GM18868 (cell line): ENCODE measurements around the gene TNIK.
A peak's percentile ranks its signal among the peaks of the same experiment; 100 is the strongest.

Source experiments
- ATAC-seq: cut with Tn5 transposase; IDR thresholded peaks from one replicate; pipeline ENCODE4 v1.9.1; 2021; ENCODE audit warnings: mild to moderate bottlenecking, moderate library complexity; ENCODE audit not compliant: unreplicated experiment

The TNIK gene

DNA sequence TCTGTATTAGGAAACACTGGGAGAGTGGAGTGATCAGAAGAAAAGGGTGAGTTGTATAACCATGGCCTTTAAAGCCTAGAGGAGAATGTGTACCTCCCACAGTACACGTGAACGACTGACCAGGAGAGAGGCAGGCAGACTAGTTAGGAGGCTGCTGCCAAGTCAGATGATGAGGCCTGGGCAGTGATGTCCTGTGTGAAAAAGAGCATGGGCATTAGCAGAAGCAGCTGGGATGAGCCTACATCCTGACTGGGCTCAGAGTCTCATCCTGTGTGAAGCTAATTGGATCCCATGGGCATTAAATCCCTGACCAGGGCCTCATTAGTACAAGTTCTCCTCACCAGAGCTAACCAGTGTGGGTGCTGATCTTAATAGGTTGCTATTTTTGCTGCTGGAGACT, 344.5 kb downstream of the TNIK start:
- no peak for ATAC-seq

- ATAC-seq, result no peak
Measured at GRCh38 chr3:171113716-171114115, 346.5 kb downstream of the TNIK start.

DNA sequence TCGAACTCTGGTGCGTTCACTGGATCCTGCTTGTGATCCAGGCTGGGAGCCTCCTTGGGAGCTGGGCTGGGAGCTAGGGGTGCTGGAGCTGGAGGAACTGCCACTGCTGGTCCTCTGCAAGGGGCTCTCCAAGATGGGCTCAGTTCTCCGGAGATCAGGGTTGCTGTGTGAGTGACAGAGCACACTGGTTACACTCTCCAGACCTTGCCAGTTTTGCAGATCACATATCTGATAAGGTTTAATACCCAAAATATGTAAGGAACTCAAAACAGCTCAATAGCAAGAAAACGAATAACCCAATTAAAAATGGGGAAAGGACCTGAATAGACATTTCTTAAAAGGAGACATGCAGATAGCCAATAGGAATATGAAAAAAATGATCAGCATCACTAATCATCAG, 349.5 kb downstream of the TNIK start:
- ATAC-seq, result no peak

DNA sequence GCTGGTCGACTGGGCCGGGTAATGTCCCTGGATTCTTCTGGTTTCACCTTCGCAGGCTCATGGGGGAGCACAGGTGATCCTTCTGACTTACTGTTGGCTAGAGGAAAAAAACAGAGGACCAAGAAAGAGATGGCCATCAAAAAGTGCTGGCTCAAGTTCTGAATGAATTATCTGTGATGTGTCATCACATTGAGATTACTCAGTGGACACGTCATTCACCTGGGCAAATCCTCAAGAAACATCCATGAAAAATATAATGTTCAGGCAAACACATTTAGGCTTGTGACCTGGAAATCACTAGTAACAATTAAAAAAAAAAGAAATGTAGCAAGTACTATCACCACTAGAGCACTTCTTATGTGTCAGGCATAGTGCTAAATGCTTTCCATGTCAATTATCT, 352.1 kb downstream of the TNIK start:
- ATAC-seq, result no peak

DNA sequence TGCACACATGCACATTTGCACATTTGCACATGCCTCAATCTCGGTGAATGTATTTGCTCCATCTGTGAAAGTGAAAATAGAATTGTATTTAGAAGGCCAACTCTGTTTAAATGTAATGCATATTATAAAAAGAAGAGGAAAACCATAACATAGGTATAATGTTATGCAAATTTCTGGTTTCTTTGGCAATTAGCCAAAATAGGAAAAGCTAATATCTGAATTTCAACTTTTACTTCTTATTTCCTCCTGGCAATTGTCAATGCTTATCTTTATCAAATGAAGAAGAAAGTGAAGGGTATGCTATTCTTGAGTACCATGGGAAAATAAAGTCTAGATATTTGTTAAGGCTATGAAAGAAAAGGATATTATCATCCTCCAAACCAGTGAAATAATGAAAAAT, 357.0 kb downstream of the TNIK start:
- no peak for ATAC-seq

DNA sequence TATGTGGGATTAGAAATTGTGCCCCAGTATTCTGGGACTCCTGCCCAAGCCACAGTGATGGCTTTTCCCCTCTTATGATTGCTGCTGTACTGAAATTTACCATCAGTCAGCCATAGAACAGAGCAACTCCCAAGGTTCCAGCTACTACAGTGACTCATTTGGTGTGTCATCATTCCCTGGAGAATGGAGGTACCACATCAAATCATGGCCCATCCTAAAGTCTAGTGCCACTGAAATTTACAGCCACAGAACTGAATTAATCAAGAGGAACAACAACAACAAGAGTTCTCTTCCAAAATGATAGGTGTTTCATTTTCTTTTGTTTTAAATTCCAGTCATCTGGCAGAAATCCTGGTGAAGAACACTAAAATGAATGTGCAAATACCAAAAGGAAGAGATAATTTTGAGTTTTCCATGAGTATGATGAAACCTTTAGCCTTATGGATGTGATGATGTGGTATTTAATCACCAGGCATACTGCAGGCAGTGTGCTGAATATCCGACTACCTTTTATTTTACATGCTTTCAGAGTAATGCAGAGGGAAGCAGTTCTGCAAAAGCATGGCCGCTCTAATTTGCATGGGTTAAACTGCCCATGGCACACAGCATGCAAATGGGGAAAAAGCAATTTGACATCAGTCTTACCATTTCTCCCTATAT, 358.1 kb downstream of the TNIK start:
- no peak for ATAC-seq

- ATAC-seq, result no peak
Measured at GRCh38 chr3:171099911-171100310, 360.3 kb downstream of the TNIK start.

DNA sequence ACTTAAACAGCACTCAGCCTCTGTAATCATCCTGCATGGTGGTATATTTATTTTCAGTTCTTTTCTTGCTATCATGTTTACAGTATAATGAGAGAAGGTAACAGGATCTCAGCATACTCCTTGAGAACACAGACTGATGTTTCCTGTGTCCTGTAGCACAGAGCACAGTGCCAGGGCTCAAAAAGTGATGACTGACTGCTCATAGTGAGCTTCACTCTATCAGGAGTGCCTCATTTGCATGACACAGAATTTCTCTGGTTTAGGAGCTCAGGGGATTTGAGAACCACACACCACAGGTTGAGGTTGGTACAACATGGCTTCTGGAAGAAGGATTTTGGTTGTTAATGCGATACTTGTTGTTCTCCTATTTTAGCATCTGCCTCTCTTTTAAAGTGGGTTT, 365.1 kb downstream of the TNIK start:
- ATAC-seq, result no peak

DNA sequence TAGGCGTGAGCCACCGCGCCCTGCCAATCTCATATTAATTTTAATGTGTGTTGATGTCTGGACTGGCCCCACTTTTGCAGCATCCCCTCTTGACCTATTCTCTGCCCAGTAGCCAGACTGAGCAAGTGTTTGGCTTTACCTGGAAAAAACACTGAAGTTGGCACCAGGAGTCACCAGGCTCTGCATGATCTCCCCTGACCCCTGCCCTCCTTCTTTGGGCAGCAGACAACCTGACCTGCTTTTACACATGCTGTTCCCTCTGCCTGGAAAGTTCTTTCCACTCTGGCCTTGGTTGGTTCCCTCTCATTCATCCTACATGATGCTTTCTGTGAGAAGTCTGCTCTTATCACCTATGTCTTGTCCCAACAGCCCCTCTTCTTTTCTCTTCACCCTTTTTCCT, 365.8 kb downstream of the TNIK start:
- no peak for ATAC-seq

- no peak for ATAC-seq
Measured at GRCh38 chr3:171093462-171093861, 366.7 kb downstream of the TNIK start.

DNA sequence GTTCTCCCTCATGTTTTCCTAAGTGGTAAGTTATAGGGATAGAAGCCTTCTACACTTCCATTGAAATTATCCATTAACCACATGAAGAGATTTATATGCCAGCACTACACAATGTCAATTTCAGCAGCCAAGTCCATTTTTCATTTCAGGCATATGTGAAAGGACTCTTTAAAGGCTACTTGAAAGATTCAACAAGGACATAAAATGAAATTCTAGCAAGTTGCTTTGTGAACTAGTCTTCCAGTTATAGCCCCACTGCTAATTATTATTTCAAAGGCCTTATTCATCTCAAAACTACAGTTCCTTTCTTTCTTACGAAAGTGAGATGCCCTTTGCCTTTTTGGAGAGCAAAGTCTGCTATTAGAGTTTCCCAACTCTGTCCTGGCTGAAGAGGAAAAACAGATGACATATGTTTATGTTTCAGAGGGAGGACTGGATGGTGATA, 367.7 kb downstream of the TNIK start:
- no peak for ATAC-seq

GRCh38 chr3:171090321-171090720, 369.9 kb downstream of the TNIK start:
- no peak for ATAC-seq

DNA sequence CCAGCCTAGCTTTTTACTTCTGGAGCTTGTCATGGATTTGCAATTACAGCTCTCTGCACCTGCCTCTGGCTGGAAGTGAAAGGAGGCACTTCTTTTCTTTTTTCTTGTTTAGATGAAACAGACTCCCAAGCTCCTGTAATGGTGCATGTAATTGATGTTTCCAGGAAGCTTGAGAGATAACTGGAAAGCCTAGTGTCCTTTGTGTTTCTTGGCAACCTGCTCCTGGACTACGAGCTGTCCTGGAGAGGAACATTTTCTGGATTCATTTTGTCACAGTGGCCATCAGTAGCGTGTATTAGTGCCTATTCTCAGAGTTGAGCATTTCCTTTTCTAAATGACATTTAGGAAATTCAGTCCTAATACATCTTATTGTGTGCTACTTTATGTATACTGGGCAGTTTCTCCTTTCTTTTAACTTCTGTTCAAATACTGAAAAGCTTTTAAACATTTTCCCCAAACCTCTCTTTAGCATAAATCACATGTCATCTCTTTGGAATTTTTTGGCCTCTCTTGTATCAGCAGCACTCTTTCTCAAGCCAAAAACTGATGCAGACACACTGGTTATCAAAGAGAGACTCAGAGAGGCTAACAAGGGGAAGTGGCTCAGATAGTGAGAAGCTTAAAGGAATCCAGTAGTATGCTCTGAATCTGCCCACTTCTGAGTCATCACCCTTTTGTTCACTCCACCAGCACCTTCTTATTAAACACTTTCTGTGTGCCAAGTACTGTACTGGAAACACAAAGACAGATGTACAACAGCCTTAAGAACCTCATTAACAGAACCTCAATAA, 371.0 kb downstream of the TNIK start:
- ATAC-seq, result peak; percentile 58

- ATAC-seq, result no peak
Measured at GRCh38 chr3:171088496-171088895, 371.7 kb downstream of the TNIK start.

DNA sequence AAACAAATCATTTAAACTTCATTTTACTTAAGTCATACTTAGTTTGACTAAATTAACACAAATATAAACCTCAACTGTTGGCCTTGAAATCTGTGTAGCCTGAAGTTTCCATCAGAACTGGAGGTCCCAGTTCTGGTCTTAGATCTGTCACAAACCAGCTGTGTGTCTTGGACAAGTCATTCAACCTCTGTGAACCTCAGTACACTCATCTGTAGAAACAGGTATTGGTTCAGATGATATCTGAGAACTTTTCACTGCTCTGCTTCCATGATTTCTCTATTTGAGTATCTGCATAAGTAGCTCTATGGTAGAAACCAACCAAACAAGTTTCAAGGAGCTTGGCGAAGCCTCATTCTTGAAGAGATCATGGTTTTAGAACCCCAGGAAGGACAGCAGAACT, 373.3 kb downstream of the TNIK start:
- ATAC-seq, result no peak

DNA sequence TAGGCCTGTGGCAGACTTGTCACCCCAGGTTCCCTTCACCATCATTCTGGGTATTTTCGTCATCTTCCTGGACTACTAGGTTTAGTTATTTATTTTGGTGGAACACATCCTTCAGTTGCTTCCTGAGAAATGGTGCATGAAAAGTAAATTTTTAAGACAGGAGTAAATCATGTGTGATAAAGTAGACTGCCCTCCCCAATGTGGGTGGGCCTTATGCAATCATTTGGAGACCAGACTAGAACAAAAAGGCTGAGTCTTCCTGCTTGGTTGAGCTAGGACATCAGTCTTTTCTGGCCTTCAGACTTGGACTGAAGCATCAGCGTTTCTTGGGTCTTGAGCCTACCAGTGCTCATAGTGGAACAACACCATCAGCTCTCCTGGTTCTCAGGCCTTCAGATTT, 382.9 kb downstream of the TNIK start:
- no peak for ATAC-seq

- no peak for ATAC-seq
Measured at GRCh38 chr3:171072432-171072831, 387.8 kb downstream of the TNIK start.

DNA sequence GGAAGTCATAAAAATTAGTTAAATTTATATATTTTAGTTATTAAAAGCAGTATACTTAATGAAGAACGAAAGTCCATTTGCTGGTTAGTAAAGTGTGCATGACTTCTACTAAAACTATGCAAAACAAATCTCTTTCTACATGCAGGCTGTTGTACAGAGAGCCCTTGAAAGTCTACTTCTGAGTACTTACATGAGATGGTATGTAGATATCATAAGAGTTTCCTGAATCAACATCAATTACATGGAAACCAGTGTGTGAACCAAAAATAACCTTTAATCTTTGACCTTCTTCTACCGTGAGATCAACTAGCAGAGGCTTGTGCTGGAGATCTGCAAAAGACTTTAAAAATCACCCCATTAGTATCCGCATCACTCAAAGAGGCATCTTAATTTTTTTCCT, 391.5 kb downstream of the TNIK start:
- no peak for ATAC-seq

GRCh38 chr3:171066206-171066605, 394.0 kb downstream of the TNIK start:
- no peak for ATAC-seq

GRCh38 chr3:171065732-171066131, 394.5 kb downstream of the TNIK start:
- no peak for ATAC-seq

DNA sequence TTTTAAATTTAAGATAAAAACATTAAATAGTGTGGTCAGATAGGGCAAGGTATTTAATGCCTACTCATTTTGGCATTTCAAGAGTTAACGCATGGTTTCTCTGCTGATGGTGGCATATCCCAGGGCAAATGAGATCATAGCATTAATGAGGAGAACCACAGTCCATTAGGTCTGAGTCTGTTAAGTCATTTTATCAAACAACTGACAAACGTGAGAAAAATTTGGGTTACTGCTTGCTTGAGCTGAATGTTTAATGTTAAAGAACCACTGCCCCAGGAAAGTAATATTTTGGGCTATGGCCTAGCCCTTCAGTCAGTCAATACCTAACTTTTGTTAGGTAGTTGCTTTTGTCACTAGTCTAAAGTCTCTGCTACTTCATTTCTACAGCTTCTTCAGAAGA, 395.7 kb downstream of the TNIK start:
- ATAC-seq, result no peak

- no peak for ATAC-seq
Measured at GRCh38 chr3:171061749-171062148, 398.5 kb downstream of the TNIK start.

GRCh38 chr3:171059978-171060377, 400.2 kb downstream of the TNIK start:
- ATAC-seq, result no peak
